Heart left ventricle (tissue), 16 donors: Measurements from ENCODE around the gene MAPKAP1. TPM values are rescaled to one million over a fixed set of nuclear protein-coding genes. Genes with fewer than 3 reads are reported as not detected.

ENCODE experiments used
- ATAC-seq, 4 donors: fragments of 200-7000 bp; cut with Tn5 transposase; one replicate each; pipeline ENCODE4 v1.9.1; 2020 to 2022; ENCODE audit warnings: moderate library complexity in 4 of 4, mild to moderate bottlenecking in 3 of 4, moderate number of reproducible peaks in 1 of 4
- DNase-seq, 5 donors: peaks; one replicate each; pipeline ENCODE4 v3.0.0-alpha.2; 2020
- H3K27ac ChIP-seq, 12 donors: fragments of 200-600 bp; sonication (generic) in 4 of 12; one replicate each; pipeline versions ENCODE4 v1.5.0 to v1.8.0; 2016 to 2022; ENCODE audit warnings: mild to moderate bottlenecking in 2 of 12
- H3K27me3 ChIP-seq, 9 donors: fragments of 200-600 bp; sonication (generic) in 2 of 9; one replicate each; pipeline versions ENCODE4 v1.5.1 to v1.8.0; 2016 to 2022; ENCODE audit warnings: mild to moderate bottlenecking in 3 of 9
- H3K36me3 ChIP-seq, 9 donors: fragments of 200-600 bp; sonication (generic) in 2 of 9; one replicate each; pipeline versions ENCODE4 v1.5.0 to v1.8.0; 2018 to 2022; ENCODE audit warnings: mild to moderate bottlenecking in 2 of 9
- H3K4me1 ChIP-seq, 12 donors: fragments of 200-600 bp; sonication (generic) in 4 of 12; one replicate each; pipeline versions ENCODE4 v1.5.0 to v1.8.0; 2016 to 2022; ENCODE audit warnings: mild to moderate bottlenecking in 3 of 12
- H3K4me3 ChIP-seq, 12 donors: fragments of 200-600 bp; sonication (generic) in 4 of 12; one replicate each; pipeline versions ENCODE4 v1.5.0 to v1.8.0; 2017 to 2022; ENCODE audit warnings: mild to moderate bottlenecking in 9 of 12, moderate library complexity in 4 of 12
- H3K9me3 ChIP-seq, 12 donors: fragments of 200-600 bp; sonication (generic) in 4 of 12; one replicate each; pipeline versions ENCODE4 v1.5.0 to v1.8.0; 2016 to 2022; ENCODE audit warnings: mild to moderate bottlenecking in 1 of 12
- POLR2A ChIP-seq, 2 donors: fragments of 450-650 bp; IDR thresholded peaks; one replicate each; pipeline ENCODE4 v1.6.1; 2017; ENCODE audit warnings: antibody characterized with exemption in 2 of 2, mild to moderate bottlenecking in 2 of 2, moderate library complexity in 2 of 2
- WGBS, 4 donors: extraction: QIAGEN DNeasy Blood & Tissue Kit in 2 of 4; methylation state at CpG; one replicate each; pipeline versions ENCODE4 v1.1.5 to v1.1.7; 2013 to 2018; 5-methylcytosine and 5-hydroxymethylcytosine counted together
- intact Hi-C, 10 donors: fragments of 100-400 bp; cut with DNase I; formaldehyde crosslinking; loops; one replicate each; pipeline versions ENCODE4 v1.11.1 to v1.14.2; 2022
- polyA plus RNA-seq, 2 donors: library from polyadenylated mRNA; stranded (reverse); fragments of 200-250 nt; gene quantifications; one replicate each; pipeline ENCODE4 v1.2.3, GENCODE V29; 2013
- total RNA-seq, 9 donors: library from RNA; depleted of rRNA in 2 of 9; stranded (reverse); fragments of >200 nt in 2 of 9; fragmentation: NEBNext Ultra II Directional in 3 of 9; extraction: Animal tissue kit (Norgen Biotek cat#: 25700) in 3 of 9; gene quantifications; one replicate each; pipeline versions ENCODE4 v1.1.0 to v1.2.4, GENCODE V29; 2016 to 2023
- TF ChIP-seq, protein P1 (sequence below), 12 donors: fragments of 200-600 bp; sonication (generic) in 4 of 12; IDR thresholded peaks; one replicate each; pipeline versions ENCODE4 v1.5.0 to v1.8.0; 2018 to 2022; ENCODE audit warnings: antibody characterized with exemption in 12 of 12, mild to moderate bottlenecking in 5 of 12
- donor health status: ischemic (EF 13 %, LVEDD 7.1; RV severe dilation, severe dysfunction).
- donor health status: healthy with polysubstance abuse.
- donor health status: DM: no; HTN: yes; CAD: no.
- donor health status: DM: no; HTN: no; CAD: no.
- donor health status: ischemic (EF 25% LVEDD 6.9; RV normal size, moderate dysfunction).
- donor health status: ischemic (EF 25% LVEDD 5.7; RV mildly dilated, moderate dysfunction).
- donor health status: healthy.
- donor health status: DM: yes; HTN: yes; CAD: no.
- donor health status: ischemic (EF 35%, LVEDD 5.7; RV mildly dilated, moderate dysfunction).
- donor health status: nonischemic (EF 11% LVEDD 7.7; RV severe dilation, severe dysfunction).
- donor health status: DM: yes; HTN: yes; CAD: no.
- donor health status: PGD.
- donor health status: ischemic (EF 29% LVEDD 5.4; RV normal size, mild dysfunction).
- donor health status: nonischemic (EF 23%, LVEDD 6.1; RV moderate dilation, normal function).

Gene MAPKAP1
- total and polyA plus RNA-seq, 11 donors: 76.2 to 145 (median 124) TPM

DNA sequence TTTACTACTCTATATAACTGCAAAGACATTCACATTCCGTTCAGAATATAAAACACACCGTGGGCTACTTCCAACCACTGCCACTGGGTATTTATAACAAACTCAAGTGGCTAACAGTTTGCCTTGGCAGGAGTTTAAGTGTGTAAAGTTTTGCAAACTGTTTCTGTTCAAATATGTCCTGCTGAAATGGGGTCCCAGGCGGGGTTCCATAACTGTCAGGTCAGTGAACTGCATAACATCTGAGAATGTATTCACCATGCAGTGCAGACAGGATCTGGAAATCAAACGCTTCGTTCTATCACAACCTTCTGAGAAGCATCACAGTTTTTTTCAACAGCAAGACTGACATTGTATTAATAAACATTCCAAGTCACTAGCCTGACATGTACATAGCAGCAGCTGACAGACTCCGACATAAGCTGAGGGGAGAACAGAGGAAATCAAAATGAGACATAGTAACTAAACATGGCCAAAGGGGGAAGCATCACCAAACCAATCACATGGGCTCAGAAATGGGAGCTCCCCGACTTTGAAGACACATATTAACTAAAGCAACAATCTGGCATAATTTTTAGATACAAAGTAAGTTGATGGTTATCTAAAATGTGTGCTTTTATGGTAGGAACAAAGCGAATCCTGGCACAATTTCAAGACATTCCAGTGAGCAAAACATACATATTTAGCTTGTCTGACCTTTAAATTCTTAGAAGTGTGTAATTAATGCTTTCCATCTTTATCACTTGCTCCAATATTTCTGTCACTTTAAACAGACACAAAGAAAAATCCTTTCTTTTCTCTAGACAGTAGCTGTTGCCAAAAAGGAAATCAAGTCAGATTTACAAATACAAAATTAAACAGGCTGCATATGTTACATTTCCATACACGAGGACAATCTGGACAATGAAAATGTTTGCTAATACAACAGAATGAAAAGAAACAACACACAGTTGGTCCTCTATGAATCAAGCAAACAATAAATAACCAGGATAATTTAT, 156.8 kb downstream of the MAPKAP1 start:
- H3K27me3 ChIP-seq: no peaks in the 10 kb centered on the region
- TF ChIP-seq POLR2A (IDR thresholded peaks at IDR 0.05): no peak
- TF ChIP-seq, protein P1, sequence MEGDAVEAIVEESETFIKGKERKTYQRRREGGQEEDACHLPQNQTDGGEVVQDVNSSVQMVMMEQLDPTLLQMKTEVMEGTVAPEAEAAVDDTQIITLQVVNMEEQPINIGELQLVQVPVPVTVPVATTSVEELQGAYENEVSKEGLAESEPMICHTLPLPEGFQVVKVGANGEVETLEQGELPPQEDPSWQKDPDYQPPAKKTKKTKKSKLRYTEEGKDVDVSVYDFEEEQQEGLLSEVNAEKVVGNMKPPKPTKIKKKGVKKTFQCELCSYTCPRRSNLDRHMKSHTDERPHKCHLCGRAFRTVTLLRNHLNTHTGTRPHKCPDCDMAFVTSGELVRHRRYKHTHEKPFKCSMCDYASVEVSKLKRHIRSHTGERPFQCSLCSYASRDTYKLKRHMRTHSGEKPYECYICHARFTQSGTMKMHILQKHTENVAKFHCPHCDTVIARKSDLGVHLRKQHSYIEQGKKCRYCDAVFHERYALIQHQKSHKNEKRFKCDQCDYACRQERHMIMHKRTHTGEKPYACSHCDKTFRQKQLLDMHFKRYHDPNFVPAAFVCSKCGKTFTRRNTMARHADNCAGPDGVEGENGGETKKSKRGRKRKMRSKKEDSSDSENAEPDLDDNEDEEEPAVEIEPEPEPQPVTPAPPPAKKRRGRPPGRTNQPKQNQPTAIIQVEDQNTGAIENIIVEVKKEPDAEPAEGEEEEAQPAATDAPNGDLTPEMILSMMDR (IDR thresholded peaks at IDR 0.05): no peak
- intact Hi-C loops: loop anchor here in 5 of 10 donors (5.0 to 10.0 kb wide), 5 partner anchors 78 to 675 kb away; partner anchors contain the start of gene PBX3 (in 1 of the 5)
- peaks cover 0 to 10% (median 0%) of the 10 kb centered on the region in 9 donors for H3K36me3 ChIP-seq
- no peaks in the 10 kb centered on the region for H3K9me3 ChIP-seq
- peak overlapping the region in 5 of 12 donors; percentile 5 to 34 (median 19) for H3K4me3 ChIP-seq
- no peak for DNase-seq
- H3K4me1 ChIP-seq: peaks cover 0 to 56% (median 38%) of the 10 kb centered on the region in 12 donors
- ATAC-seq: peak; percentile 30 to 67 (median 58)
- peak overlapping the region; percentile 32 to 93 (median 74) for H3K27ac ChIP-seq
- WGBS, 4 donors: 28 to 31% (median 29%) methylated on average over 9 of the region's 9 CpGs

DNA sequence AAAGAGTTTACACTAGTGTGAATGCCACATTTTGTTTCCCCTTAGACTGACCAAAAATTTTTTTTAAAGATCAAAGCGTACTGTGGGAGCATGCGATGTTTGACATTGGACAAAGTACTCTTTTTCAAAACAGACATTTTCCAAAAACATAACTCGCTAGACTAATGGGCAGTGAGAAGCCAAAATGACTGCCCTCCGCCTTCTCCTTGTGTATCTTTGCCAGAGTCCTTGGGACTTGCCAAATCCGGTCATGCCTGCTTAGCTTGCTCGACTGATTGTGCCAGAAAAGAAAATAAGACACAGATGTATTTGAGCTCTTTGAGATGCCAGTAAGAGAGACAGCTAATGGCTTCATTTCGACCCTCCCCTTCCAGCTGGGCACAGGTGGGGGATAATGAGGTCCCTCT, 157.5 kb downstream of the MAPKAP1 start:
- no peak for TF ChIP-seq POLR2A (IDR thresholded peaks at IDR 0.05)
- TF ChIP-seq, protein P1 (IDR thresholded peaks at IDR 0.05): no peak
- ATAC-seq: peak; percentile 49 to 76 (median 70)
- WGBS, 4 donors: 41 to 49% (median 47%) methylated on average over 7 of the region's 7 CpGs
- intact Hi-C loops: loop anchor here in 1 of 10 donors (5.0 kb wide), 1 partner anchor 77 kb away; no protein-coding TSS in a partner anchor
- Histone ChIP-seq H3K27me3 (no peaks in the 10 kb centered on the region), H3K9me3 (no peaks in the 10 kb centered on the region), H3K27ac (peak overlapping the region; percentile 32 to 93 (median 74)), H3K4me1 (peaks cover 0 to 63% (median 42%) of the 10 kb centered on the region in 12 donors), H3K4me3 (peak overlapping the region in 5 of 12 donors; percentile 5 to 34 (median 19)), H3K36me3 (peaks cover 0 to 10% (median 0%) of the 10 kb centered on the region in 9 donors)
- DNase-seq: peak in 3 of 5 donors; percentile 32 to 66 (median 57)

GRCh38 chr9:125549039-125549438, 158.0 kb downstream of the MAPKAP1 start:
- peak in 2 of 4 donors; percentile 3 to 23 for ATAC-seq
- intact Hi-C loops: loop anchor here in 1 of 10 donors (5.0 kb wide), 1 partner anchor 77 kb away; no protein-coding TSS in a partner anchor
- peak overlapping the region in 1 of 12 donors; percentile 34 for H3K4me3 ChIP-seq

More at GRCh38 chr9:125549039-125549438, 158.0 kb downstream of the MAPKAP1 start:
- 73 to 84% (median 79%) methylated on average over 3 of the region's 3 CpGs for WGBS, 4 donors
- peaks cover 0 to 10% (median 0%) of the 10 kb centered on the region in 9 donors for H3K36me3 ChIP-seq
- TF ChIP-seq POLR2A (IDR thresholded peaks at IDR 0.05): no peak
- TF ChIP-seq, protein P1 (IDR thresholded peaks at IDR 0.05): no peak
- peaks cover 0 to 65% (median 45%) of the 10 kb centered on the region in 12 donors for H3K4me1 ChIP-seq
- no peaks in the 10 kb centered on the region for H3K27me3 ChIP-seq
- peak overlapping the region; percentile 32 to 93 (median 74) for H3K27ac ChIP-seq
- no peaks in the 10 kb centered on the region for H3K9me3 ChIP-seq
- DNase-seq: no peak
